Choroid plexus epithelial cell (primary cell): ENCODE data around the gene LRFN4.

ENCODE experiments used
- DNase-seq: peaks from one replicate; pipeline ENCODE4 v3.0.0-alpha.2; 2010; ENCODE audit warnings: low read depth
- H3K4me3 ChIP-seq: 2 replicates; pipeline ENCODE4 v1.5.1; 2011; ENCODE audit warnings: low read depth, mild to moderate bottlenecking, control low read depth, low read length, moderate library complexity
- TF ChIP-seq, protein P1 (sequence below): conservative IDR thresholded peaks from 2 replicates; pipeline ENCODE4 v1.5.1; 2011; ENCODE audit warnings: low read depth, mild to moderate bottlenecking, control low read depth, inconsistent platforms, low read length, moderate library complexity

LRFN4 gene

GRCh38 chr11:66850588-66851238 is 6.2 kb upstream of the LRFN4 start:
- no peak for DNase-seq
- TF ChIP-seq, protein P1, sequence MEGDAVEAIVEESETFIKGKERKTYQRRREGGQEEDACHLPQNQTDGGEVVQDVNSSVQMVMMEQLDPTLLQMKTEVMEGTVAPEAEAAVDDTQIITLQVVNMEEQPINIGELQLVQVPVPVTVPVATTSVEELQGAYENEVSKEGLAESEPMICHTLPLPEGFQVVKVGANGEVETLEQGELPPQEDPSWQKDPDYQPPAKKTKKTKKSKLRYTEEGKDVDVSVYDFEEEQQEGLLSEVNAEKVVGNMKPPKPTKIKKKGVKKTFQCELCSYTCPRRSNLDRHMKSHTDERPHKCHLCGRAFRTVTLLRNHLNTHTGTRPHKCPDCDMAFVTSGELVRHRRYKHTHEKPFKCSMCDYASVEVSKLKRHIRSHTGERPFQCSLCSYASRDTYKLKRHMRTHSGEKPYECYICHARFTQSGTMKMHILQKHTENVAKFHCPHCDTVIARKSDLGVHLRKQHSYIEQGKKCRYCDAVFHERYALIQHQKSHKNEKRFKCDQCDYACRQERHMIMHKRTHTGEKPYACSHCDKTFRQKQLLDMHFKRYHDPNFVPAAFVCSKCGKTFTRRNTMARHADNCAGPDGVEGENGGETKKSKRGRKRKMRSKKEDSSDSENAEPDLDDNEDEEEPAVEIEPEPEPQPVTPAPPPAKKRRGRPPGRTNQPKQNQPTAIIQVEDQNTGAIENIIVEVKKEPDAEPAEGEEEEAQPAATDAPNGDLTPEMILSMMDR = no peak
- no peak overlapping the region for H3K4me3 ChIP-seq

GRCh38 chr11:66851239-66851596 is 5.6 kb upstream of the LRFN4 start:
- TF ChIP-seq, protein P1 = no peak
- DNase-seq = no peak
- H3K4me3 ChIP-seq = no peak overlapping the region

DNA sequence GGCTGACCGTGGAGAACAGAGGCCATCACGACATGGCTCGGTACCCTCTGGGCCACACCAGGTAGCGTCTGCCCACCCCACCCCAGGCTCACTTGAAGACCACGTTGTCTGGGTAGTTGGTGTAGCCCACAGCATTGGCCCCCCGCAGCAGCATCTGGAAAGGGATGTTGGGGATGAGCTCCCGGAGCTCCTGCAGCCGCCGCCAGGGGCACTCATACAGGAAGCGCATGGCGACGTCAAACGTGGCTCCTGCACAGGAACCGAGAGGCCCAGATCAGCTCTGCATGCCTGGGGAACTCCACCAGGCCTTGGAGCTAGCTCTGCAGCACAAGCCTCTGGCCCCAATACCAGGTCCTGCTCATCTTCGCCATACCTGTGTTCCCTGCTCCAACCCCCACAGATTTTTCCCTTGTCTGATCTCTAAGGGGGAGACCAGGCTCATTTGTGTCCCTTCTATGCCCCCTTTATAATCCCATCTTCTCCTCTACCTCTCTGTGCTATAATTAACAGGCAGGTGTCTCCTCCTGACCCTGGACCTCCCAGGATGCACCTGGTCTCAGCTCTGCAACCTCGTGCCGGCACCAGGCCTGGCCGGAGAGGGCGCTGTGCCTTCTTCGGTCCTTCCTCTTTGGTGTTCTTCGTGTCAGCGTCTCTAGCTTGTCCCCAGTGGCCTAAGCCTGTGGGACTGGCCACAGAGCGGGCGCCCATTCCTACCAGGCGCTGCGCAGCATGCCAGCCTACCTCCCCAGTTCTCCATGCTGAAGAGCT is 5.0 kb upstream of the LRFN4 start:
- TF ChIP-seq, protein P1 = peak; percentile 27
- no peak overlapping the region for H3K4me3 ChIP-seq
- no peak for DNase-seq

GRCh38 chr11:66852466-66853241 is 4.2 kb upstream of the LRFN4 start:
- TF ChIP-seq, protein P1 = no peak
- no peak overlapping the region for H3K4me3 ChIP-seq
- no peak for DNase-seq

- no peak for DNase-seq
- TF ChIP-seq, protein P1 = no peak
Observed at GRCh38 chr11:66853242-66854229, 3.3 kb upstream of the LRFN4 start.

DNA sequence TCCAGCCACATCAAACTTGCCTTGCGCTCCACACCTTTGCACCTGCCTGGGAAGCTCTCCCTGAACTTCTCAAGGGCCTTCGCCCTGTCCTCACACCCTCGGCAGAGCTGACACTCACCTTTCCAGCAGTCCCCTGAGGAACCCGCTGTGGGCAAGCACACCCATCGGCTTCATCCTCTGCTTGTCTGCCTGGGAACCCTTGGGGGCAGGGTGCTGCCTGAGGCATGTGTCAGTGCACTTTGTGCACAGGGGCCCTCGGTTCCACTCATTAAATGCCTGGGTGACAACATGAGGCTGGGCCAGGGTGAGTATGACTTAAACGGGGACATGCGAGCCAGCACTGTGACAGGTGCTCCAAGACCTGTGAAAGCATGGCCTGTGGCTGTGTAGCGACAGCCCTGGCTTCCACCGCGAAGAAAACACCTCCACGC is 2.6 kb upstream of the LRFN4 start:
- H3K4me3 ChIP-seq = no peak overlapping the region
- DNase-seq = no peak
- TF ChIP-seq, protein P1 = no peak

More at GRCh38 chr11:66853242-66854229, 3.3 kb upstream of the LRFN4 start:
- H3K4me3 ChIP-seq = no peak overlapping the region
